Endothelial cell (in vitro differentiated cells): ENCODE results near the gene SAMM50. TPM values are rescaled to one million over a fixed set of nuclear protein-coding genes. Genes with fewer than 3 reads are reported as not detected.

Experiments
- DNase-seq: peaks from one replicate; pipeline ENCODE4 v3.0.0; 2021; ENCODE audit warnings: low spot score
- H3K27ac Mint-ChIP-seq: one replicate; pipeline ENCODE4 v1.8.0; 2021; ENCODE audit warnings: mixed read lengths, inconsistent platforms; ENCODE audit not compliant: unreplicated experiment
- H3K27me3 Mint-ChIP-seq: one replicate; pipeline ENCODE4 v1.8.0; 2021; ENCODE audit warnings: mild to moderate bottlenecking, moderate library complexity, mixed read lengths, inconsistent platforms; ENCODE audit not compliant: unreplicated experiment
- H3K36me3 Mint-ChIP-seq: one replicate; pipeline ENCODE4 v1.8.0; 2021; ENCODE audit warnings: mild to moderate bottlenecking, low read depth, mixed read lengths, inconsistent platforms; ENCODE audit not compliant: unreplicated experiment
- H3K4me1 Mint-ChIP-seq: one replicate; pipeline ENCODE4 v1.8.0; 2021; ENCODE audit warnings: mild to moderate bottlenecking, mixed read lengths, inconsistent platforms; ENCODE audit not compliant: unreplicated experiment
- H3K4me3 Mint-ChIP-seq: one replicate; pipeline ENCODE4 v1.8.0; 2021; ENCODE audit warnings: mild to moderate bottlenecking, mixed read lengths, inconsistent platforms; ENCODE audit not compliant: unreplicated experiment
- H3K9me3 Mint-ChIP-seq: one replicate; pipeline ENCODE4 v1.8.0; 2021; ENCODE audit warnings: mixed read lengths, inconsistent platforms; ENCODE audit not compliant: unreplicated experiment
- total RNA-seq: library from RNA; stranded (reverse); fragmentation: NEBNext Ultra II Directional; extraction: Animal tissue kit (Norgen Biotek cat#: 25700); gene quantifications from one replicate; pipeline ENCODE4 v1.2.1, GENCODE V29; 2021; ENCODE audit not compliant: unreplicated experiment
- TF ChIP-seq, protein P1 (sequence below): fragments of 200-600 bp; sonication (generic); IDR thresholded peaks from one replicate; pipeline ENCODE4 v1.5.0; 2021; ENCODE audit warnings: antibody characterized with exemption; ENCODE audit not compliant: unreplicated experiment

Gene SAMM50
- total RNA-seq, 1 donor from 2014 or later = 81.6 TPM

GRCh38 chr22:43945632-43946383 is 9.4 kb upstream of the SAMM50 start:
- peak; percentile 80 for DNase-seq
- no peaks in the 10 kb centered on the region for H3K9me3 Mint-ChIP-seq
- TF ChIP-seq, protein P1, sequence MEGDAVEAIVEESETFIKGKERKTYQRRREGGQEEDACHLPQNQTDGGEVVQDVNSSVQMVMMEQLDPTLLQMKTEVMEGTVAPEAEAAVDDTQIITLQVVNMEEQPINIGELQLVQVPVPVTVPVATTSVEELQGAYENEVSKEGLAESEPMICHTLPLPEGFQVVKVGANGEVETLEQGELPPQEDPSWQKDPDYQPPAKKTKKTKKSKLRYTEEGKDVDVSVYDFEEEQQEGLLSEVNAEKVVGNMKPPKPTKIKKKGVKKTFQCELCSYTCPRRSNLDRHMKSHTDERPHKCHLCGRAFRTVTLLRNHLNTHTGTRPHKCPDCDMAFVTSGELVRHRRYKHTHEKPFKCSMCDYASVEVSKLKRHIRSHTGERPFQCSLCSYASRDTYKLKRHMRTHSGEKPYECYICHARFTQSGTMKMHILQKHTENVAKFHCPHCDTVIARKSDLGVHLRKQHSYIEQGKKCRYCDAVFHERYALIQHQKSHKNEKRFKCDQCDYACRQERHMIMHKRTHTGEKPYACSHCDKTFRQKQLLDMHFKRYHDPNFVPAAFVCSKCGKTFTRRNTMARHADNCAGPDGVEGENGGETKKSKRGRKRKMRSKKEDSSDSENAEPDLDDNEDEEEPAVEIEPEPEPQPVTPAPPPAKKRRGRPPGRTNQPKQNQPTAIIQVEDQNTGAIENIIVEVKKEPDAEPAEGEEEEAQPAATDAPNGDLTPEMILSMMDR = peak; percentile 59

GRCh38 chr22:43946384-43946667 is 8.9 kb upstream of the SAMM50 start:
- H3K4me3 Mint-ChIP-seq = peak overlapping the region; percentile 62
- no peak overlapping the region for H3K27ac Mint-ChIP-seq
- no peak for DNase-seq
- H3K27me3 Mint-ChIP-seq = peaks cover 2% of the 10 kb centered on the region
- H3K4me1 Mint-ChIP-seq = no peaks in the 10 kb centered on the region
- no peaks in the 10 kb centered on the region for H3K9me3 Mint-ChIP-seq
- H3K36me3 Mint-ChIP-seq = peaks cover 40% of the 10 kb centered on the region
- TF ChIP-seq, protein P1 = no peak

More at GRCh38 chr22:43945632-43946383, 9.4 kb upstream of the SAMM50 start:
- Mint-ChIP-seq H3K4me3 (no peak overlapping the region), H3K36me3 (peaks cover 44% of the 10 kb centered on the region), H3K27ac (no peak overlapping the region), H3K27me3 (peaks cover 2% of the 10 kb centered on the region), H3K4me1 (no peaks in the 10 kb centered on the region)

DNA sequence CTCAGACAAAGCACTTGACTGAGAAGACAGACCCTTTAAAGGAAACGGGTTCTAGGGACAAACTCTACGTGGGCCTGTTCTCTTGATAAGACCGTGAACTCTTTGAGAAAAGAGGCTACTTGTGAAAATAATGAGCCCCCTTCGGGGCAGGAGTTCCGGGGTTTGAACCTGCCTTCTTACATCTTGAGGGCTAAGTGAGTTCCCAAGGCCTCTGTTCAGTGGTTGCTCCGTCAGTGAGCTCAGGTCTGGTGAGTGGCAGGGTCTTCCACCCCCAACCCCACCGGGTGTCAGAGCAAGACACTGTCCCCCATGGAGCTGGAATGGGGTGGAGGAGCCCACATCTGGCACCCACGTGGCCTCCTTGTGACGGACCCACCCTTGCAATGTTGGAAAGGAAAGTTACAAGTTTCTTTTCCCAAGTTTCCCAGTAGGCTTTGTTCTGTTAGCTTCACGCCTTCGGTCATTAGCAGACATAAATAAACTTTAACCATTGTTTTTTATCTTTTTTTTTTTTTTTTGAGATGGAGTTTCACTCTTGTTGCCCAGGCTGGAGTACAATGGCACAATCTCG is 6.3 kb upstream of the SAMM50 start:
- no peak for DNase-seq
- Mint-ChIP-seq H3K27ac (no peak overlapping the region), H3K4me3 (no peak overlapping the region), H3K27me3 (peaks cover 4% of the 10 kb centered on the region), H3K9me3 (no peaks in the 10 kb centered on the region), H3K36me3 (peaks cover 20% of the 10 kb centered on the region), H3K4me1 (peaks cover 2% of the 10 kb centered on the region)
- TF ChIP-seq, protein P1 = no peak

- H3K27ac Mint-ChIP-seq = no peak overlapping the region
These were observed 3.9 kb upstream of the SAMM50 start for GRCh38 chr22:43951391-43951790.

DNA sequence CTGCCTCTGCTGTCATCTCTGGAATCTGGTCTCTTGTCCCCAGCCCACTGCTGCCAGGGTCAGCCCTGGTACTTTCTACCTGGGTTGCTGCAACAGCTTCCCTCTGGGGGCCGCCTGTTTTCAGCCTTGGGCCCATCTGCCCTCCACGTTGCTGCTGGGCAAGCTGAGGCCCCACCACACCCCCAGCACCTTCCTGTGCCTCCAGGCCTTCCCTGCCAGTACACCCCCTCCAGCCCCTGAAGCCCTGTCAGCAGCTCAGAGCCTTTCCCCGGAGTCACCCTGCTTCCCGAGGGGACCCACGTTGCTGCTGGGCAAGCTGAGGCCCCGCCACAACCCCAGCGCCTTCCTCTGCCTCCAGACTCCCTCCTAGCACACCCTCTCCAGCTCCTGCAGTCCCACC is 3.3 kb upstream of the SAMM50 start:
- Mint-ChIP-seq H3K9me3 (no peaks in the 10 kb centered on the region), H3K4me1 (peaks cover 24% of the 10 kb centered on the region), H3K27ac (no peak overlapping the region), H3K4me3 (no peak overlapping the region), H3K36me3 (no peaks in the 10 kb centered on the region), H3K27me3 (peaks cover 14% of the 10 kb centered on the region)
- TF ChIP-seq, protein P1 = no peak
- DNase-seq = no peak

More at GRCh38 chr22:43951391-43951790, 3.9 kb upstream of the SAMM50 start:
- Mint-ChIP-seq H3K4me1 (peaks cover 18% of the 10 kb centered on the region), H3K9me3 (no peaks in the 10 kb centered on the region), H3K27me3 (peaks cover 14% of the 10 kb centered on the region), H3K4me3 (no peak overlapping the region), H3K36me3 (peaks cover 5% of the 10 kb centered on the region)
- TF ChIP-seq, protein P1 = no peak
- no peak for DNase-seq
